HG02943 (cell line): ENCODE results near the gene UBXN11.

ENCODE experiments used
- ATAC-seq: cut with Tn5 transposase; IDR thresholded peaks from one replicate; pipeline ENCODE4 v1.9.1; 2021; ENCODE audit warnings: mild to moderate bottlenecking, low read depth, moderate library complexity; ENCODE audit not compliant: unreplicated experiment

Gene UBXN11

DNA sequence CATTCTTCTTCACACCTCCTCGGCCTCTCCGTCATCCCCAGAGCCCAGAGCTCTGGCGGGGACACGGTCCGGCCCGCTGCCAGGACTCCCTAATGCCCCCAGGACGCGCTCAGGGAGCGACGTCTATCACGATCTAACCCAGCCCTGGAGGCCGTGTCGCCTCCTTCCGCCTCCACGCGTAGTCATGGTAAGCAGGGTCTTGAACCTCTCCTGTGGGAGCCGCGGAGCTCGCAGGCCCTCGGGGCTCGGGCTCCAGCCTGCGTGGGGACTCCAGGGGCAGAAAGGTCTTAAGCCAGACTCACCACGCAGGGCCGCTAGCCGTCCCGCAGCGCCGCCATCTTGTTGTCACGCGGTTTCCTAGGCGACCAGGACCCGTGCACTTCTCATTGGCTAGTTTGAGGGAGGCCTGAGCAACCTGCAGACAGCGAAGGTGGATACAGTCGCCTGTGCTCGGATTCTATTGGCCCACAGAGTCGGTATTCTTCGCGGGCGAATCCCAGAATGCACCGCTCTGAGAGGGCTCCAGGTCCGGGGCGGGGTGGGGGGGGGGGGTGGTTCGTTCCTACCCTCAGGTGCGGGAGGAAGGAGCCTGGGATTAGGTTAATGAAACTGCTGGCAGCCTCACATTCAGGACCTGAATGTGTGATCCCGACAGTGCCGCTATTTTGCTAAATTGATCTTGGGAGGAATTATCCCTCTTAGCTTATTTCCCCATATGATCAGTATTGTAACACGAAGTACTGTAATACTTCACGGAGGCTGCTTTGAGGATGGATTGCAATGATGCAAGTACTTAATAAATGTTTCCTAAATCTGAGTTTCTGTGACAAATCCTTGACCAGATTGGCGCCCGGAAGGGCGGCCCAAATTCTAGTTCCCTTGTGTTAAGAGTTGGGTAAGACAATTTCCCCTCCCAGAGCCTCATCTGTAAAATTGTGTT is at the start of gene UBXN11:
Gene UBXN11 (minus strand): TSS at position 347 of the 940 bp plus-strand sequence. CDS start 3,753 bp downstream, outside the sequence.
- peak; percentile 95 for ATAC-seq

DNA sequence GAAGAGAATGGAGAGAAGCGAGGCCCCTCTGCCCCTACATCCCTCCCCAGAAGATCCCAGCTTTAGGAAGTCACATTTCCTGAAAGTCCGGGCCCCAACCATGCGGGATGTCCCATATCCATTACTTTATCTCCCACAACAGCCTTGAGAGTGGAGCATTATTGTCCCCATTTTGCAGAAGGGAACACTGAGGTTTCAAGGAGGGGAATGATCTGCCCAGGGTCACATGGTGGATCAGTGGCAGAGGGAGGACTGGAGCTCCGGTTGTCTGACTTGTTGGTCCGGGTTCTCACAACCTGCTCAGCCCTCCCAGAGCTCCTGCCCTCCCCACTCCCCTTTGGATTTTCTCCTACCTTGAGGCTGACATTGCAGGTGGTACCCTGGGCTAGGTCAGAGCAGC is 49.7 kb upstream of the UBXN11 start:
- no peak for ATAC-seq

DNA sequence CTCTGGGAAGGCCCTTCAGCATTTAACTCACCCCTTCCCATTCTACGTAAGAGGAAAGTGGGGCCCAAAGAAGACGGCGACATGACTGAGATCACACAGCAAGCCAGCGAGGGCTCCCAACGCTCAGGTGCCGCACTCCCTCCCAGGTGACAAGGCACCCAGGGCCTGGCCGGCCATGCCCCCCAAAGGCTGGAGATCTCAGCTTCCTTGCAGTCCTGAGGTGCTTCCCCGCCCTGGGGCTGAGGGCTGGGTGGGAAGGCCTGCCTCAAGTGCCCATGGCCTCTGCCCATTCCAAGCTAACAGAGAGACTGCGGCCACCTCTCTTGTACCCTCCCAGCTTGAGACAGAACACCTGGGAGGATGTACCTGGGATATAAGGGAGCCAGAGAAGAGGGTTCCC is 48.5 kb upstream of the UBXN11 start:
- ATAC-seq = no peak

DNA sequence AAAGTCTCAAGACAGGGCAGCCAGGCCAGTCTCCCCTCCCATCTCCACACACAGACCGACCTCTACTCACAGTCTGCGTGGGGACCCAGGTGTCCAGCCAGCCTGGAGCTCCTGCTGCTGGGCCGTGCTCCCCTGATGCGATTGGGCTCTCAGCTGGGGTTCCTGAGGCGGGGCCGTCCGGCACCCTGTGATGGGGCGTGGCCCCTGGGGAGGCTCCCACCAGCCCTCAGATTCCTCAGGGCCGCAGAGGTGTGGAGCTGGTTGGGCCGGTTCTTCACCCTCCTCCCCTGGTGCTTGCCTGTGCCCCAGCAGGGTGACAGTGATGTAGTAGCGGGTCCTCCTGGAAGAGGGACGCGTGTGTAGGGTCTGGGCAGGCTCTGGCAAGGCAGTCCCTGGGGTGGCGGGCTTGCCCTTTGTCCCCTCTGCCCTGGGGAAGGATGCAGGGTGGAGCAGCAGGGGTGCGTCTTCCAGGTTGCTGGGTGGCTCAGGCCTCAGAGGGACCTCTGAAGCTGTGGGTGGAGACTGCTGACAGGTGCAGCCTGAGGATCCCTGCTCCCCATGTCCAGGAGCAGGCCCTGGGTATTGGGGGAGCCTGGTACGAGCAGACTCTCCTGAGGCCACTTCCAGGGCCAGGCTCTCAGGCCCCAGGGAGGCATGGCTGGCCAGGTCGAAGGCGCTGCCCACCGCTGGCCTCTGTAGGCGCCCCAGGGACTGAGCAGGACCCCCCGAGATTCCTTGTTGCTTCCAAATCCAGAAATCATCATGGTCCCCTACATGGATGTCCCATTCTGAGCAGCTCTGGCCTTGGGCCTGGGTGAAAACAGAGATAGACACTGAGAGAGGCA is 47.8 kb upstream of the UBXN11 start, which contains the start of gene CRYBG2:
Gene CRYBG2 (minus strand): TSS at position 155 of the 845 bp plus-strand sequence. CDS start 7,473 bp downstream, outside the sequence.
- no peak for ATAC-seq

DNA sequence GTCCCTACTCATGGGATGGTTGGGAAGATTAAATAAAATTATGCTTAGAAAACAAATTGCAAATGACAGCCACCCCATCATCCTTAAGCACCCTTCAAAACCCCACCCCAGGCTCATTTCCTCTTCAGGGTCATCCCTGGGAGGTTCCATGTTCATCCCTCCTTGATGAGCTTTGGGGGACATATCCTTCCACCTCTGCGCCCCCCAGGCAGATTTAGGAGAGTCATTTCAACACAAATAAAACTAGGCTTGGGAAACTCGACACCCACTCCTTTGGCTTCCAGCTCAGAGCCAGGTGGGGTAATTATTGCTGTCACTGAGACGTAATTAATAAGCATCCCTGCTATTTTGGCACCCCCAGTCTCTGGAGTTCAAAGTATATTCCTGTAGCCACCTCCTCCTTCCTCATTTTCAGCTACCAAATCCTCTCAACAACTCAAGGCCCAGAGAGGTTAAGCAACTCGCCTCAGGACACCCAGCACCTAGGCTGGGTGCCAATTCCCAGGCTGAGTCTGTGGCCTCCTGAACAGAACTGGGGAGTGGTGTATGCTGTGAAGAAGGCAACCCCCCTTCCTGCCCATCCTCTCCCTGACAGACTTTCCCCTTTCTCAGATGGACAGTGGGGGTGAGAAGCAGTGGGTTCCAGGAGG is 46.9 kb upstream of the UBXN11 start:
- no peak for ATAC-seq

- ATAC-seq = no peak
Observed at GRCh38 chr1:26352338-26352679, 45.9 kb upstream of the UBXN11 start.

DNA sequence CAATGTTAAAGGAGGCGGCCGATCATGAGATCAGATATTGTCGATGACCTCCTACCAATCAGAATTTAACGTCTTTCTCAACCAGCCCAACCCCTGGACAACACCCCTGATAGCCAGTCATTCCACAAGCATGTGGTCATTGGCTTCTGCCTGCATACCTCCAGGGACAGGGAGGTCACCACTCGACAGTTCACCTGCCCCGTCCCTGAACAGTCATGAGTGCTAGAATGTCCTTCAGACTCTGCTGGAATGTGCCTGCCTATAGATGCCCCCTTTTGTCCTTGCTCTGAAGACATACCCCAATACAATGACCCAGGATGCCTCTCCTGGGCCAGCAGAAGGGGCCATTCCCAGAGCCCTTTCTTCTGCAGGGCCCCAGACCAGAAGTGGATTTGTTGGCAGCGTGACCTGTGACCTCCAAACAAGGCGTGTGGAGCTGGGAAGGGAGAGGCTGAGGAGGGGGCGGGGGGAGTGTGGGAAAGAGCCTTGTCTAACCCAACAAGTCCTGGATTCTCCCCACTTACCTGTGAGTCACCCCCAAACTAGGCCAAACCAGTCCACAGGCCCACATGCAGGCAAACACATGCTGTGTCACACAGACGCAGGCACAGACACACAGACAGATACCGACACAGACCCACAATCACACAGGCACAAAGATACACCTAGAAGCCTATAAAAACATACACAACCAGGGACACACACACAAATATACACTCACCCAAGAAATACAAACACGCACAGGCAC is 45.3 kb upstream of the UBXN11 start:
- no peak for ATAC-seq

GRCh38 chr1:26350701-26351589 is 44.5 kb upstream of the UBXN11 start:
- no peak for ATAC-seq

GRCh38 chr1:26350343-26350700 is 43.9 kb upstream of the UBXN11 start:
- ATAC-seq = no peak

GRCh38 chr1:26349877-26350244 is 43.4 kb upstream of the UBXN11 start:
- no peak for ATAC-seq

DNA sequence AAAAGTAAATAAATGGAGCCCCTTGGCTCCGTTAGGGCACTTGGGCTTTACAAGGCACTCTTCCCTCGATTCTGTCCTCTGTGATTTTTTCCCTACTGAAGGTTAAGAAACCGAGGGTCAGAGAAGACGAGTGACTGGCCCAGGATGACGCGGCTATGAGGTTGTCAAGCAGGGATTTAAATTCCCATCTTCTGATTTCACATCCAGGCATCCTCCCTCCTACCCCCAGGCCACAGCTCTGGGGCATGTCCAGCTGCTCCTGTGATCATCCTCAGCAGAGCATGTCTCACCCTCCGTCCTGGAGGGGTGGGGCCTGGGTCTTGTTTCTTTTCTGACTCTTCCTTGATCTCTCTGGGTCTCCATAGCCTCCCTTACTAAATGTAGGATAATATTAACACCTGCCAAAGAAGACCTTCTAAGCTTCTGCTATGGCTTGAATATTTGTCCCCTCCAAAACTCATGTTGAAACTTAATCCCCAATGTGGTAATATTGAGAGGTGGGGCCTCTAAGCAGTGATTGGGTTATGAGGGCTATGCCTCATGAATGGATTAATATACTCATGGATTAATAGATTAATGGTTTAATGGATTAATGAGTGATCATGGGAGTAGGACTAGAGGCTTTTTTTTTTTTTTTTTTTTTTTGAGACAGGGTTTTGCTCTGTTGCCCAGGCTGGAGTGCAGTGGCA is 42.9 kb upstream of the UBXN11 start:
- no peak for ATAC-seq

- no peak for ATAC-seq
Observed at GRCh38 chr1:26346274-26347033, 40.0 kb upstream of the UBXN11 start.

- ATAC-seq = no peak
Observed at GRCh38 chr1:26345718-26346117, 39.3 kb upstream of the UBXN11 start.

GRCh38 chr1:26344147-26344920 is 37.9 kb upstream of the UBXN11 start:
- no peak for ATAC-seq

- no peak for ATAC-seq
Observed at GRCh38 chr1:26340047-26340481, 33.6 kb upstream of the UBXN11 start.

DNA sequence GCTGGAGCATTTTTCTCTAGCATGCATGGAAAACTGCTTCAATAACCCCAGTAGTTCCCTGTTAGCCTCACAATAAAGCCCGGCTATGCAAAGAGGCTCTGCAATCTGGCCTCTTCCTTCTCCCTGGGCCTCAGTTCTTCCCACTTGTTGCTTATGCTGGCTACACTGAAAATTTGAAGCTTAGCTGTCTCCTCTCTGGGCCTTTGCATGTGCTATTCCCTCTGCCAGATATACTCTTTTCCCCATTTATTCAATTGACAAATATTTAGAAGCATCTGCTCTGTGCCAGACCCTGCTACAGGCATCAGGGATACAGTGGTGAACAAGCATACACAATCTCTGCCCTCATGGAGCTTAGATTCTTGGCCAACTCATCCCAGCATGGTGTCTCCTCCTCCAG is 32.2 kb upstream of the UBXN11 start:
- no peak for ATAC-seq

DNA sequence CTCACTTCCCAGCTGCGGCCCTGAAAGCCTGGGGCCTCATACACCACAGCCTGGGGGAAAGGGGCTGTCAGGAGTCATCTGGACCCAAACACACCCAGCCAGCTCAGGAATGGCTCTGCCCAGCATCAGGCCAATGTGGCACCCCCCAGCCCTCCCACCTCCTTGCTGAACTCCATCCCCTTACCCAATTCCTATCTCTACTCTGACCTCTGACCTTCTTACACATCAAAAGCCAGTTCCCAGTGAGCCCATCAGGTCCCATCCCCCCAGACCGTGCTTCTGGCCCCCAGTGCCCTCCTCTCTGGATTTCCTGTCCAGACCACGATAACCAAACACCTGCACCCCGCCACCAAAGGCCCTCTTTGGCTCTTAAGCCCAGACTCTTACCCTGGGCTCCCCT is 31.2 kb upstream of the UBXN11 start:
- no peak for ATAC-seq
